ENCODE data around the gene WASF2.
"Not testable (repeated sequence)": the region's sequence is repeated elsewhere in the genome, so short reads cannot be mapped to it uniquely, and the experiment has no call there.

The WASF2 gene

DNA sequence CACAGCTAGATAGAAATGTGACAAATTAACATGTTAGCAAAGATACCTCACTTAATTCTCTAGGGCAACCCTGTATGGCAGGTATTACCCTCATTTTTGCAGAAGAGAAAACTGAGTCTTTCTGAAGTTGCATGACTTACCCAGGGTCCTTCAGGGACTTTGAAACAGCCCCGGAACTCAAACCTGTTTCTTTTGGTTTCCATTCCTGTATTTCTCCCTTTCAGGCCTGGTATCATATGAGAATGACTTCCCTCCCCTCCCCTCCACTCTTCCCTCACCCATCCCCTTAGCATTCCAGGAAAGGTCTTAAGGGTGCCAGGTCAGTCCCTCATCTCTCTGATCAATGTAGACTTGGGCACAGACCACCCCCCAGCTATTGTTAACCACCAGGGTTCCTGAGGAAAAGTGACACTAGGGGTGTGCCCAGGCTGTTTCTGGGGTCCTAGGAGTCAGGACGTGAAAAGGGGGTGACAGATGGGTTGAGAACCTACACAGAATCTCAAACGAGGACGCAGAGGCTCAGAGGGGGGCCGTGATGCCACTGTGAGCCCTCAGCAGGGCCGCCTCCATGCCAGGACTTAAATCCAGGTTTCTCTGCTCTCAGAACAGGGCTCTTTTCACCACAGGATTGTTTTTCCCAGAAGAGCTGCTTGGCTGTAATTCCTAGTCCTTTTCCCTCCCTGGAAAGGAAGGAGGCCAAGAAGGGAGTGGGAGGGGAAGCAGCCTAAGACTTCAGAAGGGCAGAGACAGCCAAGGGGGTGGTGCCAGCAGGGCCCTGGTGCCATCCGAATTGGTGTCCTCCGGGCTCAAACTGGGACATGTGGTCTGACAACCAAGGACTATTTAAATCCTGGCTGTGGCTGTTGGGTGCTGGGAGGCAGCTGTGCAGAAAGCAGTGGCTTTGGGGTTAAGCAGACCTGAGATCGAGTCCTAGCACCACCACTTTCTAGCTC lies 2.1 kb upstream of the WASF2 start:
- DNase-seq (ENCODE audit: low spot score): peak; percentile 57

DNA sequence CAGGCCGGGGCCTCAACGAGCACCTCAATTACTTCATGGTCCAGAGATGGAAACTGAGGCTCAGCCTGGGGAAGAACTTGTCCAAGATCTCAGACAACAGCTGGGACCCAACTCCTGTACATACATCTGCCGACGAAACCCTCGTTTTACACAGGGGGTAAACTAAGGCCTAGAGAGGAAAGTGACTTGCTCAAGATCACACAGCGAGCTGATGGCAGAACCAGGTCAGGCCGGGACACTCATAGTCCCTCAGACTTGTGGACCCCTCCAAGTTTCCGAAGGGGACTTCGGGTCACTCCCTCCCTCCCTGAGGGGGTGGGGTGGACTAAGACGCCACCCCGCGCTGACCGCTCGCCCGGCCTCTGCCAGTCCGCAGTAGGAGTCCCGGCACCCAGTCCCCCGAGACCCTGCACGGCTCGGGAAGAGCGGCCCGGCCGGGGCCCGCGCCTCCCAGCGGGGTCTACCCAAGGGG lies 430 bp downstream of the WASF2 start:
- peak; percentile 37 for DNase-seq (ENCODE audit: low spot score)

DNA sequence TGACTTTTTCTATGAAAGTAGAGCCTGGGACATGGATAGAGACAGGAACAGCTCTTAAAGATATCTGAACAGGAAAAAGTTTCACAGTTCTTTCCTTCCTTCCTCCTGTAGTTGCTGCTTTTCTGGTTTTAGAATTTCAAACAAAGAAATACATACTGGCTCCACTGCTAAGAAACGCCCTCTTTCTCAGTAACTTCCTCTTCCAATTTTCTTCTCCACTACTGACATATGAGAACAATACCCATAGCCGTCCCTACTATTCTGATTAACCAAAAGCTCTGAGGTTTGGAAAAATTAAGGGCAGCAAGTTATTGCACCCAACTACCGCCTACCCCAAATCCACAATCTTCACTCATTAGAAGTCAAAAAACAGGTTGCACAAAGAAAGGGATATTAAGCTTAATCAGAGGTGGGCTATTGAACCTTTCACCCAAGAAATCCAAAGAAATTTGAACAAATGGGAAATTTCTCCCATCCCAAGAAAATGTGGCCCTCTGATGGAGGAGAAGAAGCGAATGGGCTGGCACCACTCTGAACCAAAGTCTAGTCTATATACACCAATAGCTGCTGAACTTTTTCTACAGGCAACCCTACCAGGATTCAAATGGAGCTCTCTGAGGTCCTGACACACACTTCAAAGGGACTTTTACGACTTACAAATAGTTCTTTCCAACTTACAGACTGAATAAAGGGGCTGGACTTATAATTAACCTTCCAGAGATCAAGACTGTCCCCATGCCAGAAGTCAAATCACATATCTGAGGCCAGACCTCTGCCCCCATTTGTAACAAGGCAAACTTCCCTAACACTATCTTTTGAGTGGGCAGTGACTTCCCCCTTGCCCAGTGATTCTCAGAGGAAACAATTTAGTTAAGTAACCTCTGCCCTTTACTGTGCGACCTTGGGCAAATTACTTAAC lies 1.7 kb downstream of the WASF2 start:
- DNase-seq (ENCODE audit: low spot score): no peak

DNA sequence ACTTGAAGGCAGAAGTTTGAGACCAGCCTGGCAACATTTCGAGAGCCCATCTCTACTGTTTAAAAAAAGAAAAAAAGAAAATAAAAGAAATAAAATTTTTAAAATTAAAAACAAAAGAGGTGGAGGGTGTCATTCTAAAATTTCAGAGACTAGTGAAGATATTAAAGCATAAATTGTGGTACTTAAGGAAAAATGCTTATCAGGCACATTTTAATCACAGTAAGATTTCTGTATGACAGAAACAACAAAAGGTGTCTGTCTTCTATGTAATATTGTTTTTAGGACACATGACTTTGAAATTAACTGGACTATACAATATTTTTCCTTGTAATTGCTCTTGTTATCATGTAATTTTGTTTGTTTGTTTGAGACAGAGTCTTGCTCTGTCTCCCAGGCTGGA lies 4.6 kb downstream of the WASF2 start:
- DNase-seq (ENCODE audit: low spot score): no peak

DNA sequence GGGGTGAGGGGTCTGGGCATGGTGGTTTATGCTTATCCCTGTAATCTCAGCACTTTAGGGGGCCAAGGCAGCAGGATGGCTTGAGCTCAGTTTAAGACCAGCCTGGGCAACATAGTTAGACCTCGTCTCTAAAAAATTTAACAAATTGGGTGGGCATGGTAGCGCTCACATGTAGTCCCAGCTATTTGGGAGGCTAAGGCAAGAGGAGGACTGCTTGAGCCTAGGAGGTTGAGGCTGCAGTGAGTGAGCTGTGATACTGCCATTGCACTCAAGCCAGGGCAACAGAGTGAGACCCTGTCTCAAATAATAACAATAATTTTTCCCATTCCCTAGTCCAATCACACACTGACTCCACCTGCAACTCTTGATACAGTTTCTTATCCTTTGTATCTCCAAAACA lies 6.3 kb downstream of the WASF2 start:
- no peak for DNase-seq (ENCODE audit: low spot score)

DNA sequence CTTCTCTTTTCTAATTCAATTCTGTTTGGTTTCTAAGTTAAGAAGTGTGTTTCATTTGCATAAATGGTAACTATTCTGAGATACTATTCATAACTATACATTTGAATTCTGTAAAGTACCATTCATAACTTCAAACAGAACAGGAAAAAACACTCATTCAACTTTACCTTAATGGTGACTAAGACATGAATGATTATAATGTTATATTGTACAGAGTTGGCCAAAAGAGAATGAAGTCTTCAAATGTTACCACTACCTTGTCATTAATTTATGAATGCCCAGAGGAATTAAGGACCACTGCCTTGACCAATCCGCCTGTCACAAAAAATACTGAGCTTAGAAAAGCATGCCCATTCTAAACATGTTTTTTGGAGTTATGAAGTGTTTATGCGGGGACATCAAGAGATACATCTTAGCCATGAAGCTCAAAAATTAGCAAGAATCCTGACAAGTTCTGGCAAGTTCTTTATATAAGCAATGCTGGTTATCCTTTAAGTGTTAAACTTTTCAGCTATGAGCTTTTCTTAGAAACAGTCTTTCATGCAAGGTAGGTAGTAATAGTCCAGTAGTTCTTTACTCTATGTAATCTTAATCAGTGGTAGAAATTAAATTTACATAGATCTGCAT lies 7.9 kb downstream of the WASF2 start:
- DNase-seq (ENCODE audit: low spot score): no peak

DNA sequence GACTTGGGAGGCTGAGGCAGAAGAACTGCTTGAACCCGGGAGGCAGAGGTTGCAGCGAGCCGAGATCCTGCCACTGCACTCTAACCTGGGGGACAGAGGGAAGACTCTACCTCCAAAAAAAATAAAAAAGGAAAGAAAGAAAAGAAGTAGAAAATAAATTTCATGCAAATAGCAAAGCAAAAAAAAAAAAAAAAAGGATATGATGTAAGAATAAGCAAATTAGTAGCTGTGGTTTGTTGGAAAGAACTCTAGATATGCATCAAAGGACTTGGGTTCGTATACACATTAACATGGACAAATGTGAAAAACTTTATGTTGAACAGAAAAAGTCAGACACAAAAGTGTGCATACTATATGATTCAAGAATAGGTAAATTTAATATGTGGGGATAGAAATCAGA lies 11.9 kb downstream of the WASF2 start:
- no peak for DNase-seq (ENCODE audit: low spot score)

DNA sequence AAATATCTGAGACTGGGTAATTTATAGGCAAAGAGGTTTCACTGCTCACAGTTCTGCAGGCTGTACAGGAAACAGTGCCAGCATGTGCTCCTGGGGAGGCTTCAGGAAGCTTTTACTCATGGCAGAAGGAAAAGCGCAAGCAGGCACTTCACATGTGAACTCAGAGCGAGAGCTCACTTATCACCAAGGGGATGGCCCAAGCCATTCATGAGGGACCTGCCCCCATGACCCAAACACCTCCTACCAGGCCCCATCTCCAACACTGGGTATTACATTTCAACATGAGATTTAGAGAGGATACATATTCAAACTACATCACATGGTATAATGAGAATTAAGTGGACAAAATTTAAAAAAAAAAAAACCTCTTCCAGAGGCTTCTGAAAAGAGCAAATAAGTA lies 13.7 kb downstream of the WASF2 start:
- DNase-seq (ENCODE audit: low spot score): no peak

DNA sequence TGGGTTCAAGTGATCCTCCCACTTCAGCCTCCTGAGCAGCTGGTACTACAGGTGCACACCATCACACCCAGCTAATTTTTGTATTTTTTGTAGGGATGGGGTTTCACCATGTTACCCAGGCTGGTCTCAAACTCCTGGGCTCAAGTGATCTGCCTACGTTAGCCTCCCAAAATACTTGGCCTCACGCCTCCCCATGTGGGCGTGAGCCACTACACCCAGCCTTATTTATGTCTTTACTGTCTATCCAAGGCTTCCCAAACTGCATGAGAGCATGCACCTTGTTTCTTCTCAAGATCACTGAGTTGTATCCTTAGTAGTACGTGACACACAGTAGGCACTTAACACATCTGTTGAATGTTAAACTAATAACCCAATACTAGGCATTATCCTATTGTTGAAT lies 14.2 kb downstream of the WASF2 start:
- DNase-seq (ENCODE audit: low spot score): no peak

DNA sequence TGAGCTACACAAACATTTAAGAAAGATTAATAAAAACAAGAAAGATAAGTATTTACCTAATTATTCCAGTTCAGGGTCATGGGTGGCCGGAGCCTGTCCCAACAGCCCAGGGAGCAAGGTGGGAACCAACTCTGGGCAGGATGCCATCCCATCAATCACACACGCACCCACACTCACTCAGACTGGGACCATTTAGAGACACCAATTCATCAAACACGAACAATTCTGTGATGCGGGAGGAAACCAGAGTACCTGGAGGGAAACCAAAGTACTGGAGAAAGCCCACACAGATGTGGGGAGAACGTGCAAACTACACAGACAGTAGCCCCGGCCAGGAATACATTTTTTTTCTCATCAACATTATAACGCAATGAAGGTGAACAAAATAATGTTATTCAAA lies 16.2 kb downstream of the WASF2 start:
- DNase-seq (ENCODE audit: low spot score): no peak

DNA sequence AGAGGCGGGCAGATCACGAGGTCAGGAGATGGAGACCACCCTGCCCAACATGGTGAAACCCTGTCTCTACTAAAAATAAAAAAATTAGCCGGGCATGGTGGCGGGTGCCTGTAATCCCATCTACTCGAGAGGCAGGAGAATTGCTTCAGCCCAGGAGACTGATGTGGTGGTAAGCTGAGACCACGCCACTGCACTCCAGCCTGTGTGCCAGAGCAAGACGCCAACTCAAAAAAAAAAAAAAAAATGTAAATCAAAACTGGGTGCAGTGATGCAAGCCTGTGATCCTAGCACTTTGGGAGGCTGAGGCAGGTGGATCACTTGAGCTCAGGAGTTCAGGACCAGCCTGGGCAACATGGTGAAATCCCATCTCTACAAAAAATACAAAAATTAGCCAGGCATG lies 17.9 kb downstream of the WASF2 start:
- not testable (repeated sequence) for DNase-seq (ENCODE audit: low spot score)

DNA sequence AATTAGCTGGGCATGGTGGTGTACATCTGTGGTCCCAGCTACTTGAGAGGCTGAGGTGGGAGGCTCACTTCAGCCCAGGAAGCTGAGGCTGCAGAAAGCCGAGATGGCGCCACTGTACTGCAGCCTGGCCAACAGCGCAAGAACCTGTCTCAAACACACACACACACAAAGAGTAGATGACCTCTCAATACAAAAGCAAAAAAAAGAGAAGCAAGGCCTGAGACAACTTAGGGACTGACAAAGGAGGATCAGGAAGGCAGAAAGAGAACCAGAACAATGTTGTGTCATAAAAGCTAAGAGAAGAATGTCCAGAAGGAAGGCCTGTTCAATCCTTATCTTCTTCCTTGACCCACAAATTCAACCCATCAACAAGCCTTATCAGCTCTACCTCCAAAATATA lies 18.5 kb downstream of the WASF2 start:
- DNase-seq (ENCODE audit: low spot score): no peak

DNA sequence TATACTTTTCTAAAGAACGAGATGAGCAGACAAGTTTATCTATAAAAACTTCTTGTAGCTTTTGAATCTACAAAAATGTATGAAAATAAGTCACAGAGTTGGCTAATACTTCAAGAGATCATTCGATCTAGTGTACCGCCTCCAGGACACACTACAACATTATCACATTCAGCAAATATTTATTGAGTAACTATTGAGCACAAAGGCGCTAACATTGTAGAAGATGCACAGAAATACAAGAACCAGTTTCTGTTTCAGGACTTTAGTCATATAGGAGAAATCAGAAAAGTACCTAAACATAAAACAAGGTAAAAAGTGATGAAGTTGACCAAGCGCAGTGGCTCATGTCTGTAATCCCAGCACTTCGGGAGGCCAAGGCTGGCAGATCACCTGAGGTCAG lies 20.6 kb downstream of the WASF2 start:
- DNase-seq (ENCODE audit: low spot score): no peak

DNA sequence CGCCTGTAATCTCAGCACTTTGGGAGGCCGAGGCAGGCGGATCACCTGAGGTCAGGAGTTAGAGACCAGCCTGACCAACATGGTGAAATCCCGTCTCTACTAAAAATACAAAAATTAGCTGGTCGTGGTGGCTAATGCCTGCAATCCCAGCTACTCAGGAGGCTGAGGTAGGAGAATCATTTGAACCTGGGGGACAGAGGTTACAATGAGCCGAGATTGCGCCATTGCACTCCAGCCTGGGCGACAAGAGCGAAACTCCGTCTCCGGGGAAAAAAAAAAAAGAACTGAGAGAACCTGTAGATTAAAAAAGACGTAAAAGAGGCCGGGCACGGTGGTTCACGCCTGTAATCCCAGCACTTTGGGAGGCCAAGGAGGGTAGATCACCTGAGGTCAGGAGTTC lies 21.6 kb downstream of the WASF2 start:
- not testable (repeated sequence) for DNase-seq (ENCODE audit: low spot score)

DNA sequence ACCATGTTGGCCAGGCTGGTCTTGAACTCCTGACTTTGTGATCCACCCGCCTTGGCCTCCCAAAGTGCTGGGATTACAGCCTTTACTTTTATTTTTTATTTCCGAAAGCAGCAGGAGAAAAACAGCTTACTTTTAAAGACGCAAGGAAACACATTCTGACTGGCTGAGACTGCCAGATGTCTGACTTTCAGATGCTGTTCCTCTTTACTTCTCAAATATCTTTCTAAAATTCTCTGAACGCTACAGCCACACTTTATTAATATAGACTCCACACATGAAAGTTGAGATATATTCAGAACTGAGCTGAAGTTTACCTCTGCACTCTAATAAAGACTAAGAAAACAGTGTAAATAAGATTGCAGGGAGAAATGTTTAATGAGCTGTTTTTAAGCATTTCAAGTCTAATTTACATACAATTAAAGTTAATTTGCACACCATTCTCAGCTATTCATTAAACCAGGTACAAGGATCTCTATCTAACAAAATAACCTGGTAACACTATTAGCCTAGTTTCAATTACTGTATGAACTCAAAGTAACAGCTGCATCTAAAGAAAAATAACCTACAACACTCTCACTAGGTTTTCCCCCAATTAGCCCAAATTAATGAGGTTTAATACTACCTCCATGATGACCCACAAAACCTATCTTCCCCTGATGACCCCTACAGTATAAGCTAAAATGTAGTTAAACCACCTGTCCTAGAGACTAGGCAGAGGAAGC lies 24.9 kb downstream of the WASF2 start:
- no peak for DNase-seq (ENCODE audit: low spot score)

DNA sequence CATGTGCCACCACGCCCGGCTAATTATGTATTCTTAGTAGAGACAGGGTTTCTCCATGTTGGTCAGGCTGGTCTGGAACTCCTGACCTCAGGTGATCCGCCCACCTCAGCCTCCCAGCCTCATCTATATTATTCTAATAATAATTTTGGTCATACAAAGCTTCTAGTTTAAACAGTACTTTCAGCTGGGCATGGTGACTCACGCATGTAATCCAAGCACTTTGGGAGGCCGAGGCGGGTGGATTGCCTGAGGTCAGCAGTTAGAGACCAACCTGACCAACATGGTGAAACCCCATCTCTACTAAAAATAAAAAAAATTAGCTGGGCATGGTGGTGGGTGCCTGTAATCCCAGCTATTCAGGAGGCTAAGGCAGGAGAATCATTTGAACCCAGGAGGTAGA lies 26.1 kb downstream of the WASF2 start:
- DNase-seq (ENCODE audit: low spot score): not testable (repeated sequence)

DNA sequence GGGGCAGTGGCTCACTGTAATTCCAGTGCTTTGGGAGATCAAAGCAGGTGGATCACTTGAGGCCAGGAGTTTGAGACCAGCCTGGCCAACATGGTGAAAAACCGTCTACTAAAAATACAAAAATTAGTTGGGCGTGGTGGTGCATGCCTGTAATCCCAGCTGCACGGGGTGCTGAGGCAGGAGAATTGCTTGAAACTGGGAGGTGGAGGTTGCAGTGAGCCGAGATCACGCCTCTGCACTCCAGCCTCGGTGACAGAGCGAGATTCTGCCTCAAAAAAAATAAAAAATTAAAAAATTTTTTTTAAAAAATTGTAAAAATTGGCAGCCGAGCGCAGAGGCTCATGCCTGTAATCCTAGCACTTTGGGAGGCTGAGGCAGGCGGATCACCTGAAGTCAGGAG lies 31.4 kb downstream of the WASF2 start:
- not testable (repeated sequence) for DNase-seq (ENCODE audit: low spot score)

DNA sequence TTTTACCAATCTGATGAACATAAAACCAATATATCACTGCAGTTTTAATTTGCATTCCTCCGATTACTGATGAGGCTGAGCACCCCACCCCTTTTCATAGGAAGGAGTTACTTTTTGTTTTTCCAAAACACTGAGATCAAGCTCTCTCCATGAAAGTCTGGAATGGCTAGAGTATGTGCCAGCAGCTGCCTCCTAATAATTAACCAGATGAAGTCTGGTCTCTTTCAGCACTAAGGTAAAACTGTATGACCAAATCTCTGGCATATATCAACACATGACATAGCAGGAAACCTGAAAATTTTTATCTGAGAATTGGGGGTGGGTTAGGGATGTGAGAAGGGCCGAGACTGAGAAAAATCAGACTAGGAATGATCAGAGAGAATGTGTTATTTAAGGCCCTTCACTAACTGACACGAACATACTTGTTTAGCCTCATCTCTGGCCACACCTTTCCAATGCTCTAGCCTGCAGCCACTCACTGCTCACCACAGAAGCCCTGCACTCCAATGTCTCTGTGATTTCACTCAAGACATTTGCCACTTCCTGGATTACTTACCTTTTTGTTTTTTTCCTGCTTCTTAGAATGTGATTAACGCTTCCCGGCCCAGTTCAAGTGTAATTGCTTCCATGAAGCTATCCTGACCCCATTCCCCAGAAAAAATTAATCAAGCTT lies 34.7 kb downstream of the WASF2 start:
- DNase-seq (ENCODE audit: low spot score): peak; percentile 8

DNA sequence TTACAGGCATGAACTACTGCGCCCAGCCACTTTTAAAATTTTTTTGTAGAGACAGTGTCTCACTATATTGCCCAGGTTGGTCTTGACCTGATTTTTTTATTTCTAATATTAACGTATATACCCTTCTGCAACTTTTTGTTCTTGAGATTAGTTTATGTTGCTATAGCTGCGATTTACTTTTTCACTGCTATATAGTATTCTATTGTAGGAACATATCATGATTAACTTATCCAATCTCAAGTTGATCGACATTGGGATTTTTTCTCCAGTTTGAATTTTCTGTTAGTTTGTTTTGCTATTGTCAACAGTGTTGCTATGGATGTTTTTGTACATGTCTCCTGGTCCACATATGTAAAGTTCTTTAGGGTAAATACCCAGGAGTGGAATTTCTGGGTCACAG lies 35.4 kb downstream of the WASF2 start:
- DNase-seq (ENCODE audit: low spot score): no peak

DNA sequence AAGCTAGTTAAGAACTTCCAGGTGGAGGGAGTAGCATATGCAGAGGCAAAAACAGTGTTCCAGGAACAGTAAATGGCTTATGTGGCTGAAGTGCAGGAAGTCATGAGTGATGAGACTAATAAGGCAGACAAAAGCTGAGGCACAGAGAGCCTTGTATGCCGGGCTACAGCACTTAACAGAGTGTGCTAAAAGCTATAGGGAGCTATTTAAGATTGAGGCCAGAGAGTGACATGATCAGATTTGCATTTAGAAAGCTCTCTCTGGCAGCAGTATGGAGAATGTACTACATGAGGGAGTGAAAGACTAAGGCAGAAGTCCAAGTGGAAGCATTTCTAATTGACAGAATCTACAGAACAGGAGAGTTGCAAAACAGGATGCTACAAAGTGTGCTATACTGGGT lies 38.6 kb downstream of the WASF2 start:
- DNase-seq (ENCODE audit: low spot score): no peak

DNA sequence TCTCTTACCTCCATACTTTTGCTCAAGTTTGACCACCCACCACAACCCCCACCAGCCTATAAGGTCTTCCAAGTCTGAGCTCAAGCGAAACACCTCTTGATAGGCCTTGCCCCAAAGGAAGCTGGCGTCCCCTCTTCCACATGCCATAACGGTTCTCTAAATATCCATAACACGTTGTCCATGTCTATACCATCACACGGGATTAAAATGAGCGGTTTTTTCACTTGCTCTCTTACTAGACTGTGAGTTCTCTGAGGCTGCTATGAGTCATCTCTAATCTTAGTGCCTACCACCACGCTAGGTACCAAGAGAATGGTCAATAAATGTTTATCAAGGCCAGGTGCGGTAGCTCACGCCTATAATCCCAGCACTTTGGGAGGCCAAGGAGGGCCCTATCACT lies 41.0 kb downstream of the WASF2 start:
- DNase-seq (ENCODE audit: low spot score): no peak

Measured in GM03348 (cell line).